GM12801 (cell line): Measurements from ENCODE around the gene TMEM120B.

Experiments used
- CTCF ChIP-seq: IDR thresholded peaks from one replicate; pipeline ENCODE4 v1.5.1; 2011; ENCODE audit warnings: control low read depth; ENCODE audit not compliant: insufficient read length; ENCODE audit errors: extremely low read depth

The TMEM120B gene

GRCh38 chr12:121783766-121784165 lies 71.2 kb downstream of the TMEM120B start:
- no peak for TF ChIP-seq CTCF

DNA sequence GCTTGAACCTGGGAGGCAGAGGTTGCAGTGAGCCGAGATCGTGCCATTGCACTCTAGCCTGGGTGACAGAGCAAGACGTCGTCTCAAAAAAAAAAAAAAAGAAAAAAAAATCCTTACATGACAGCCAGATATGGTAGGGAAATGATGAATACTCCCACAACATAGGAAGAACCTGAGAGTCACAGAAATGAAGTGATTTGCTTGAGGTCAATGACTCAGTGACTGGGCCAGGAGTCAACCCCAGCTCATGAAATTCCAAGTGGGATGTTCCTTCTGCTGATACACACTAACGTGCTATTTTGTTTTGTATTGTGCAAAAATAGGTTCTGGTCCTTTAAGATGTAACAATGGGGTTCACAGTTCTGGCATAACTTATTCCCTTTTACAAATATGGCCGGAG lies 71.9 kb downstream of the TMEM120B start:
- TF ChIP-seq CTCF, result no peak

GRCh38 chr12:121786440-121786825 lies 73.9 kb downstream of the TMEM120B start:
- no peak for TF ChIP-seq CTCF

- TF ChIP-seq CTCF, result no peak
Measured at GRCh38 chr12:121787063-121788025, 74.8 kb downstream of the TMEM120B start.

GRCh38 chr12:121788176-121788818 lies 75.7 kb downstream of the TMEM120B start:
- no peak for TF ChIP-seq CTCF

GRCh38 chr12:121789233-121789781 lies 76.8 kb downstream of the TMEM120B start:
- TF ChIP-seq CTCF, result no peak
